ENCODE data around the gene SPANXN5.
"Not testable (repeated sequence)": the region's sequence is repeated elsewhere in the genome, so short reads cannot be mapped to it uniquely, and the experiment has no call there.

SPANXN5 gene

DNA sequence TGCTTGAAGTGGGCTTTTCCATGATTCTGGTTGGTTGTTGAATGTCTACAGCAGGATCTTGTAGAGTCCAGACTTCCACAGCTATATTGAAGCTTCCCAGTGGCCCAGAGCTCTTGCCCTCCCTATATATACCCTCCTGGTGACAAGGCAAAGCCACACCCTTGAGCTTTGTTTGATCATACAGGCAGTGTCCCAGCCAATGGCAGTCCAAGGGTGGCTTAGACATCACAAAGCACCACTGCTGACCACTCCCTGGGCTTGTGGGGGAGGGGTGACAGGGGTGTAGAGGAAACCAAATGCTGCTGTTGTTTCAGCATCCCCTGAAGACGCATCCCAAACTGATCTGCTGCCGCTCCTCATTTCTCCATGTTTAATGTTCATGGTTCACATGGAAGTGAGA is at the start of gene SPANXN5:
Gene SPANXN5 (minus strand): TSS at position 101 of the 400 bp plus-strand sequence. CDS start 79 bp downstream, at position 22.
- DNase-seq (ENCODE audit: low read depth in 1 of 2, low spot score in 1 of 2): not testable (repeated sequence)

- not testable (repeated sequence) for DNase-seq (ENCODE audit: low read depth in 1 of 2, low spot score in 1 of 2)
Observed at GRCh38 chrX:52843619-52844018, 46.4 kb upstream of the SPANXN5 start.

DNA sequence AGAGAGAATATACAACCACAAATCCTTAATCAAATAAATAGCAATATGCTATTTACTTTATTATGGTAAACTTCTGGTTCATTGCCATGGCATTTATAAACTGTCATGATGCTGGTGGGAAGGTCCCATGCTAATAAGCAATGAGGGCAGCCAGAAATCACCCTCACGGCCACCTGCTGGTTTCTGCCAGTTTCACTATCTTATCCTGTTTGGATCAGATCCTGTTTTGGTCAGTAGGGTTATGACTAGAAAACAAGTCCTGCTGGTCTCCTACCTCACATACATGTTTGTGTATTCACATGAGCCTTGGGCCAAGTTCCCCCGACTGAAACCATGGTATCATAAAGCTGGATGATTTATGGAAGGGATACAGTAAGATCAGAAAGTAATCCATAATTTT is 41.9 kb upstream of the SPANXN5 start:
- DNase-seq (ENCODE audit: low read depth in 1 of 2, low spot score in 1 of 2): no peak

- DNase-seq (ENCODE audit: low read depth in 1 of 2, low spot score in 1 of 2): no peak
Observed at GRCh38 chrX:52830551-52830950, 33.3 kb upstream of the SPANXN5 start.

- DNase-seq (ENCODE audit: low read depth in 1 of 2, low spot score in 1 of 2): no peak
Observed at GRCh38 chrX:52824608-52825007, 27.4 kb upstream of the SPANXN5 start.

GRCh38 chrX:52821079-52821760 is 24.0 kb upstream of the SPANXN5 start:
- no peak for DNase-seq (ENCODE audit: low read depth in 1 of 2, low spot score in 1 of 2)

GRCh38 chrX:52819788-52820187 is 22.6 kb upstream of the SPANXN5 start:
- no peak for DNase-seq (ENCODE audit: low read depth in 1 of 2, low spot score in 1 of 2)

DNA sequence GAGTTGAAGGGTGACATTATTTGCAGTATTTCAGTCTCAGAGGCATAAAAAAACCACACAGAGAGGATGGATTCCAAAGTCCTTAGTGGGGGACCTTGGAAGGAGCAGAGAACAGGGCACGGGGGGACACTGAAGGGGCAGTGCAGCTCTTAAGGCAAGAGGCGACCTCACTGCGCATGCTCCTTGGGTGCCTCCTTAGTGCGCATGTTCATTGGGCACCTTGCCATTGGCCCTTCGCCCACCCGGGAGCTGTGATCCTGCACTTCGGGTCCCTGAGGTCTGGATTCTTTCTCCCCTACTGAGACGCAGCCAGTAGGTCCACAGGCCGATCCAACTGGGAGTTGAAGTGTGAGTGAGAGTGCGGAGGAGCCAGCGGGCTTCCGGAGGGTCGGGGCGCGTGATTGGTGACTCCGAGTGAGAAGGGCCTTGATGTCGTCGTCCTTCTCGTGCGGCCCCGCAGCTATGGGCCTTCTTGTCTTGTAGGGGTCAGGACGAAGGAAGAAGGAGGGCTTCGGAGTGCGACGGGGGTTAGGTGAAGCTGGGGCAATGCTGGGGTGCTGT is 13.9 kb upstream of the SPANXN5 start, which contains the start of gene XAGE5:
Gene XAGE5 (plus strand): TSS at position 223 of the 561 bp plus-strand sequence. CDS start 1,280 bp downstream, outside the sequence.
- no peak for DNase-seq (ENCODE audit: low read depth in 1 of 2, low spot score in 1 of 2)

- not testable (repeated sequence) for DNase-seq (ENCODE audit: low read depth in 1 of 2, low spot score in 1 of 2)
Observed at GRCh38 chrX:52804876-52805275, 7.6 kb upstream of the SPANXN5 start.

GRCh38 chrX:52773504-52773903 is 23.7 kb downstream of the SPANXN5 start:
- DNase-seq (ENCODE audit: low read depth in 1 of 2, low spot score in 1 of 2): not testable (repeated sequence)

DNA sequence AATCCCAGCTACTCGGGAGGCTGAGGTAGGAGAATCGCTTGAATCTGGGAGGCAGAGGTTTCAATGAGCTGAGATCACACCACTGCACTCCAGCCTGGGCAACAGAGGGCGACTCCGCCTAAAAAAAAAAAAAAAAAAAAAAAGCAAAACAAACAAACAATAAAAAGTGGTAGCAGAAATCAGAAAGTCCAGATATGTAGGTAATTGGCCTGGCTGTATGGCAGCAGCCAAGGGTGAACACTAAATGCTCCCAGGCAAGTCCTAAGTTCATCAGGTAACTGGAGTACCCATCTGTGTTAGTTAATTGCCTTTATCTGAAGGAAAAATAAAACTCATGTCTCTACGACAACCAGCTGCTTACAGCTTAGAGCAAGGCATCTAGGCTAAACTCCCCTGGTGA is 31.2 kb downstream of the SPANXN5 start:
- not testable (repeated sequence) for DNase-seq (ENCODE audit: low read depth in 1 of 2, low spot score in 1 of 2)

GRCh38 chrX:52750952-52751351 is 46.3 kb downstream of the SPANXN5 start, which contains the start of gene SSX2B:
Gene SSX2B (plus strand): TSS chrX:52751252. CDS start chrX:52752681, 1,429 bp downstream.
- DNase-seq (ENCODE audit: low read depth in 1 of 2, low spot score in 1 of 2): not testable (repeated sequence)

Measured in stimulated activated CD4-positive, alpha-beta T cell treated with anti-CD3 and anti-CD28 coated beads, Interleukin-15, amount 100 ng/mL, for 1 hour (primary cell).